Neural crest cell (in vitro differentiated cells): Measurements from ENCODE around the gene PRDX4. TPM values are rescaled to one million over a fixed set of nuclear protein-coding genes. Genes with fewer than 3 reads are reported as not detected.
"Not testable (repeated sequence)": the region's sequence is repeated elsewhere in the genome, so short reads cannot be mapped to it uniquely, and the experiment has no call there.

ENCODE experiments used
- DNase-seq: peaks from one replicate; pipeline ENCODE4 v3.0.0; 2021; ENCODE audit warnings: low read depth, mixed read lengths, low spot score
- H3K27ac Mint-ChIP-seq: one replicate; pipeline ENCODE4 v1.8.0; 2021; ENCODE audit warnings: mild to moderate bottlenecking, mixed read lengths; ENCODE audit not compliant: unreplicated experiment
- H3K27me3 Mint-ChIP-seq: 2 replicates; pipeline ENCODE4 v1.8.0; 2021; ENCODE audit warnings: low read depth, mild to moderate bottlenecking, mixed read lengths
- H3K36me3 Mint-ChIP-seq: 2 replicates; pipeline ENCODE4 v1.8.0; 2021; ENCODE audit warnings: low read depth, mild to moderate bottlenecking, mixed read lengths
- H3K4me1 Mint-ChIP-seq: 2 replicates; pipeline ENCODE4 v1.8.0; 2021; ENCODE audit warnings: mixed read lengths
- H3K4me3 Mint-ChIP-seq: one replicate; pipeline ENCODE4 v1.8.0; 2021; ENCODE audit warnings: mild to moderate bottlenecking, mixed read lengths
- H3K9me3 Mint-ChIP-seq: 2 replicates; pipeline ENCODE4 v1.8.0; 2021; ENCODE audit warnings: mixed read lengths
- CTCF ChIP-seq: fragments of 200-600 bp; sonication (generic); conservative IDR thresholded peaks from 2 replicates; pipeline ENCODE4 v1.5.0; 2021; ENCODE audit warnings: antibody characterized with exemption, mild to moderate bottlenecking
- total RNA-seq: library from RNA; stranded (reverse); gene quantifications from 2 replicates; pipeline ENCODE4 v1.2.1, GENCODE V29; 2021

The PRDX4 gene
- total RNA-seq, 1 donor from 2014 or later: 168 TPM

DNA sequence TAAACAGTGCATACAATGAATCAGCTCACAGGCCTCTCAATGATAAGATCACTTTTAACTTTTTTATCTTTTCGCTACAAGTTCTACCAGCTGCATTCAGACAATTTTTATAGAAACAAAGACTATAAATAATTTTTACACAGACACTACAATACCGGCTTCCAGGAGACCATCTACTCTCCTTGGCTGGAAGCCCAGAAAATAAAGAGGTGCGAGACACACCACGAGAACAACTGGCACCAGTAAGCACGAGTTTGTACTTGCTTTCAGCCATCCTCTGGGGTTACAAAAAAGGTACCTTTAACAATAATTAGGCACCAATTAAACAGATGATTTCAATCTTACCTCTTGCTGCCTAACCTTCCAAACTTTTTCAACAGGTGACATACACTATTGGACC, 11.2 kb upstream of the PRDX4 start:
- no peak overlapping the region for H3K27ac Mint-ChIP-seq
- no peaks in the 10 kb centered on the region for H3K27me3 Mint-ChIP-seq
- peaks cover 6% of the 10 kb centered on the region for H3K4me1 Mint-ChIP-seq
- no peak for DNase-seq
- no peaks in the 10 kb centered on the region for H3K36me3 Mint-ChIP-seq
- no peak overlapping the region for H3K4me3 Mint-ChIP-seq
- no peaks in the 10 kb centered on the region for H3K9me3 Mint-ChIP-seq
- TF ChIP-seq CTCF: no peak

- Mint-ChIP-seq H3K27ac (no peak overlapping the region), H3K9me3 (no peaks in the 10 kb centered on the region), H3K4me3 (no peak overlapping the region), H3K27me3 (no peaks in the 10 kb centered on the region), H3K4me1 (peaks cover 6% of the 10 kb centered on the region), H3K36me3 (no peaks in the 10 kb centered on the region)
- DNase-seq: no peak
- TF ChIP-seq CTCF: no peak
Observed at GRCh38 chrX:23656684-23657083, 10.6 kb upstream of the PRDX4 start.

- no peak for DNase-seq
- no peaks in the 10 kb centered on the region for H3K9me3 Mint-ChIP-seq
- no peak for TF ChIP-seq CTCF
- no peak overlapping the region for H3K27ac Mint-ChIP-seq
- peaks cover 6% of the 10 kb centered on the region for H3K4me1 Mint-ChIP-seq
- H3K27me3 Mint-ChIP-seq: no peaks in the 10 kb centered on the region
- H3K4me3 Mint-ChIP-seq: no peak overlapping the region
- no peaks in the 10 kb centered on the region for H3K36me3 Mint-ChIP-seq
Observed at GRCh38 chrX:23659339-23659738, 8.0 kb upstream of the PRDX4 start.

GRCh38 chrX:23660083-23660765, 7.1 kb upstream of the PRDX4 start:
- H3K4me3 Mint-ChIP-seq, DNase-seq, H3K36me3 Mint-ChIP-seq, H3K27ac Mint-ChIP-seq, H3K4me1 Mint-ChIP-seq, H3K9me3 Mint-ChIP-seq, H3K27me3 Mint-ChIP-seq: not testable (repeated sequence)

GRCh38 chrX:23660766-23661132, 6.5 kb upstream of the PRDX4 start:
- no peak for TF ChIP-seq CTCF
- H3K27me3 Mint-ChIP-seq: no peaks in the 10 kb centered on the region
- H3K4me3 Mint-ChIP-seq: no peak overlapping the region
- H3K4me1 Mint-ChIP-seq: peaks cover 7% of the 10 kb centered on the region
- H3K9me3 Mint-ChIP-seq: no peaks in the 10 kb centered on the region
- H3K36me3 Mint-ChIP-seq: no peaks in the 10 kb centered on the region
- DNase-seq: no peak
- H3K27ac Mint-ChIP-seq: no peak overlapping the region

DNA sequence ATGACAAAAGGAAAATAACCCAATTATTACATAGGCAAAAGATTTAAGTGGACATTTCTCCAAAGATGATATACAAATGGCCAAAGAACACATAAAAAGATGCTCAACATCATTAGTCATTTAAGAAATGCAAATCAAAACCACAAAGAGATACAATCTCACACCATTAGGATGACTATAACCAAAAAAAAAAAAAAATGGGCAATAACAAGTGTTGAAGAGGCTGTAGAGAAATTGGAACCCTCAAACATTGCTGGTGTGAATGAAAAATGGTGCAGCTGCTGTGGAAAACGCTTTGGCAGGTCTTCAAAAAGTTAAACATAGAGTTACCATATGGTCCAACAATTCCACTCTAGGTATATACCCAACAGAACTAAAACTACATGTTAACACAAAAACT, 5.6 kb upstream of the PRDX4 start:
- Mint-ChIP-seq H3K27me3 (no peaks in the 10 kb centered on the region), H3K4me3 (no peak overlapping the region), H3K4me1 (peaks cover 15% of the 10 kb centered on the region), H3K9me3 (no peaks in the 10 kb centered on the region), H3K27ac (no peak overlapping the region), H3K36me3 (no peaks in the 10 kb centered on the region)
- no peak for TF ChIP-seq CTCF
- DNase-seq: no peak
